ENCODE results near the gene CRABP2. TPM values are rescaled to one million over a fixed set of nuclear protein-coding genes. Genes with fewer than 3 reads are reported as not detected.
A peak's percentile ranks its signal among the peaks of the same experiment; 100 is the strongest.

Gene CRABP2
- total RNA-seq, 2 experiments from 2014 or later, result 0.78 to 0.90 TPM

DNA sequence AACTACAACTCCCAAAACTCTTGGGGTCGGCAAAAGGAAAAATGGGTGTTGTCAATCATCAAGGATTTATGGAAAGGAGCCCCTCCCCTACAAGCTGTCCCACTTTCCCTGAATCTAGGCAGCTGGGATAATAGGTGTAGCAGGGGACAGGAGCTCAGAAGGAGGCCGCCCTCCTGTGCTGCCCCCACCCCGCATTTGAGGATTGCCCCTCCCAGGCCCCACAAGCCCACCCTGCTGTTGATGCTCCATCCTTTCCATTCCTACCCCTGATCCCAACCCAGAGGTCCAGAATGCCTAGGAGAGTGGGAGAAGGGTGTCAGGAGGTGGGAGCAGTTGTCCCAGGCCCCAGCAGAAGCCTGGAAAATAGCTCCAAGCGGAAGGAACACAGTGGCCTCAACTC, 37.4 kb upstream of the CRABP2 start:
- H3K4me1 Mint-ChIP-seq (ENCODE audit: low read depth), result peaks cover 68% of the 10 kb centered on the region
- ChIA-PET POLR2A (interaction anchor here (0.6 to 5.1 kb wide), 7 partner anchors 8 to 153 kb away, joined by 3 to 89 read pairs (median 3); partner anchors contain the start of genes HDGF, ISG20L2, METTL25B and PRCC), CTCF (interaction anchor here (1.1 to 5.0 kb wide), 2 partner anchors 15 to 115 kb away, joined by 3 to 71 read pairs; partner anchors contain the start of genes ISG20L2 and METTL25B)
- no peaks in the 10 kb centered on the region for H3K27me3 Mint-ChIP-seq
- ATAC-seq (no peak), DNase-seq (no peak)
- H3K36me3 Mint-ChIP-seq (ENCODE audit: low read depth), result peaks cover 71% of the 10 kb centered on the region
- intact Hi-C loops (cut with micrococcal nuclease), result no loop called here
- no peak for TF ChIP-seq CTCF (IDR thresholded peaks at IDR 0.05)
- H3K4me3 Mint-ChIP-seq, result no peak overlapping the region
- peak overlapping the region; percentile 95 for H3K27ac Mint-ChIP-seq
- no peaks in the 10 kb centered on the region for H3K9me3 Mint-ChIP-seq

- H3K4me1 Mint-ChIP-seq (ENCODE audit: low read depth), result peaks cover 61% of the 10 kb centered on the region
- H3K4me3 Mint-ChIP-seq, result peak overlapping the region; percentile 98
- intact Hi-C loops (cut with micrococcal nuclease), result no loop called here
- H3K27ac Mint-ChIP-seq, result peak overlapping the region; percentile 95
- ATAC-seq (no peak), DNase-seq (peak; percentile 40)
- POLR2A ChIA-PET, result interaction anchor here (0.6 to 5.1 kb wide), 7 partner anchors 9 to 142 kb away, joined by 3 to 89 read pairs (median 7); partner anchors contain the start of genes HDGF, ISG20L2, METTL25B and PRCC
- peaks cover 74% of the 10 kb centered on the region for H3K36me3 Mint-ChIP-seq (ENCODE audit: low read depth)
- no peak for TF ChIP-seq CTCF (IDR thresholded peaks at IDR 0.05)
- CTCF ChIA-PET, result interaction anchor here (0.8 to 5.0 kb wide), 5 partner anchors 14 to 258 kb away, joined by 3 to 71 read pairs (median 3); partner anchors contain the start of genes ISG20L2 and METTL25B
- H3K27me3 Mint-ChIP-seq, result no peaks in the 10 kb centered on the region
- H3K9me3 Mint-ChIP-seq, result no peaks in the 10 kb centered on the region
Observed at GRCh38 chr1:156742017-156742416, 36.6 kb upstream of the CRABP2 start.

- ATAC-seq, result no peak
- CTCF ChIA-PET, result interaction anchor here (0.8 to 5.0 kb wide), 7 partner anchors 11 to 258 kb away, joined by 3 to 71 read pairs (median 3); partner anchors contain the start of genes ISG20L2, METTL25B and PRCC
- H3K4me1 Mint-ChIP-seq (ENCODE audit: low read depth), result peaks cover 56% of the 10 kb centered on the region
Observed at GRCh38 chr1:156741481-156741983, 36.1 kb upstream of the CRABP2 start.

DNA sequence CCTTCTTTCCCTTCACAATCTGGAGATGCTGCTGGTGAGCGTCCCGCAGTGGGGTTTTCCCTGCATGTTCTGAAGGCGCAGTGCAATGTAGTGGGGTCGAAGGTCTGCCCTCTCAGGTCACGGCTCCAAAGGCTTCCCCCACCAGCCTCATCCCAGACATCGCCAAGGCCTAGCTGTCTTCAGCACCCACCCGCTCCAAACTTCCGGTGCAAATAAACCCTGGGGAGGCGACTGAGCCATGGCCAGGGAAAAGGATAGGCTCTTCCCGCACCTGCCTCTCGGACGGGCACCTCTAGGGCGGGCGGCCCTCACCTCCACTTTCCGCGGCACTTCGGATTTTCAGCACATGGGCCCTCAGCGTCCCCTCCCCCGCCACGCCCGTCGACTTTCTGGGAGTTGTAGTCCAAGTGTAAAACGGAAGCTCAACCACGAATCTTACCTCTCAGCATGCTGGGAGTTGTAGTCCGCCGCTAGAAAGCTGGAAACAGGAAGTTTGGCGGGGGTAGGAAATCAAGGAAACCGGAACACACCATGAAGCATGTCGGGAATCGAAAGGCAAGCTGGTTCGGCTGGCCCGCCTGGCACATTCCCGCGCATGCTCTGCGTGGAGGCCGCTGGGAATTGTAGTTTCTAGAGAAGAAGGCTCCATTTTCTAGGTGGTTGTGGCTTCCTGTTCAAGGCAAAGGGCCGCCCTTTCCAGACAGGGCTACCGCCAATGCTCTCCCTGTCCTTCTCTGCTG, 35.5 kb upstream of the CRABP2 start, which contains the start of gene MRPL24:
Gene MRPL24 (minus strand): TSS at position 348 of the 740 bp plus-strand sequence. CDS start 2,384 bp downstream, outside the sequence.
- intact Hi-C loops (cut with micrococcal nuclease), result loop anchor here (1.0 kb wide), 2 partner anchors 12 to 26 kb away; partner anchors contain the start of gene PRCC
- Mint-ChIP-seq H3K4me3 (peak within 1 kb of the TSS; percentile 98), H3K27me3 (no peaks in the 10 kb centered on the region), H3K4me1 (ENCODE audit: low read depth) (peaks cover 50% of the 10 kb centered on the region), H3K36me3 (ENCODE audit: low read depth) (peaks cover 74% of the 10 kb centered on the region), H3K27ac (peak within 1 kb of the TSS; percentile 95), H3K9me3 (no peaks in the 10 kb centered on the region)
- ATAC-seq (peak; percentile 89), DNase-seq (peak; percentile 99)
- CTCF ChIA-PET, result interaction anchor here (1.0 to 5.0 kb wide), 5 partner anchors 11 to 51 kb away, joined by 3 to 71 read pairs (median 4); partner anchors contain the start of genes ISG20L2, METTL25B and PRCC
- no peak for TF ChIP-seq CTCF (IDR thresholded peaks at IDR 0.05)
- POLR2A ChIA-PET, result interaction anchor here (0.5 to 5.1 kb wide), 8 partner anchors 10 to 240 kb away, joined by 3 to 89 read pairs (median 6); partner anchors contain the start of genes HDGF, ISG20L2, METTL25B and PRCC

More at GRCh38 chr1:156741481-156741983, 36.1 kb upstream of the CRABP2 start:
- POLR2A ChIA-PET, result interaction anchor here (0.5 to 5.1 kb wide), 9 partner anchors 10 to 240 kb away, joined by 3 to 89 read pairs (median 5); partner anchors contain the start of genes HDGF, ISG20L2, METTL25B and PRCC
- Mint-ChIP-seq H3K27ac (peak overlapping the region; percentile 95), H3K27me3 (no peaks in the 10 kb centered on the region), H3K4me3 (peak overlapping the region; percentile 98), H3K36me3 (ENCODE audit: low read depth) (peaks cover 74% of the 10 kb centered on the region), H3K9me3 (no peaks in the 10 kb centered on the region)
- DNase-seq, result peak; percentile 45
- intact Hi-C loops (cut with micrococcal nuclease), result loop anchor here (1.0 kb wide), 1 partner anchor 26 kb away; the partner anchor contains the start of gene PRCC
- no peak for TF ChIP-seq CTCF (IDR thresholded peaks at IDR 0.05)
